ENCODE results near the gene PARK7.
A peak's percentile ranks its signal among the peaks of the same experiment; 100 is the strongest.
"Not testable (repeated sequence)": the region's sequence is repeated elsewhere in the genome, so short reads cannot be mapped to it uniquely, and the experiment has no call there.

Gene PARK7

GRCh38 chr1:7948960-7949359, 12.6 kb upstream of the PARK7 start:
- DNase-seq, result peak; percentile 65

GRCh38 chr1:7952791-7953190, 8.7 kb upstream of the PARK7 start:
- DNase-seq, result peak; percentile 21

GRCh38 chr1:7953850-7954609, 7.5 kb upstream of the PARK7 start:
- DNase-seq, result peak; percentile 93

GRCh38 chr1:7954683-7955082, 6.8 kb upstream of the PARK7 start:
- peak; percentile 60 for DNase-seq

GRCh38 chr1:7956218-7957032, 5.1 kb upstream of the PARK7 start:
- DNase-seq, result peak; percentile 58

- DNase-seq, result no peak
These were observed 1.3 kb upstream of the PARK7 start for GRCh38 chr1:7960165-7960564.

- DNase-seq, result no peak
These were observed 670 bp upstream of the PARK7 start for GRCh38 chr1:7960867-7961215.

- no peak for DNase-seq
These were observed 464 bp downstream of the PARK7 start for GRCh38 chr1:7962014-7962335.

- no peak for DNase-seq
These were observed 1.3 kb downstream of the PARK7 start for GRCh38 chr1:7962636-7963377.

- DNase-seq, result not testable (repeated sequence)
These were observed 1.8 kb downstream of the PARK7 start for GRCh38 chr1:7963378-7963730.

- not testable (repeated sequence) for DNase-seq
These were observed 2.3 kb downstream of the PARK7 start for GRCh38 chr1:7963841-7964240.

- DNase-seq, result no peak
These were observed 3.0 kb downstream of the PARK7 start for GRCh38 chr1:7964476-7964875.

- DNase-seq, result no peak
These were observed 5.7 kb downstream of the PARK7 start for GRCh38 chr1:7967196-7967595.

- DNase-seq, result no peak
These were observed 6.1 kb downstream of the PARK7 start for GRCh38 chr1:7967651-7968050.

GRCh38 chr1:7970246-7970645, 8.7 kb downstream of the PARK7 start:
- DNase-seq, result no peak

GRCh38 chr1:7971024-7971423, 9.5 kb downstream of the PARK7 start:
- no peak for DNase-seq

GRCh38 chr1:7972285-7972684, 10.8 kb downstream of the PARK7 start:
- no peak for DNase-seq

GRCh38 chr1:7973086-7973485, 11.6 kb downstream of the PARK7 start:
- no peak for DNase-seq

GRCh38 chr1:7975212-7975865, 13.8 kb downstream of the PARK7 start:
- peak; percentile 73 for DNase-seq

GRCh38 chr1:7980984-7981383, 19.5 kb downstream of the PARK7 start:
- no peak for DNase-seq

- no peak for DNase-seq
These were observed 21.7 kb downstream of the PARK7 start for GRCh38 chr1:7983086-7983778.

GRCh38 chr1:7984811-7985210, 23.3 kb downstream of the PARK7 start:
- DNase-seq, result peak; percentile 24

All from activated effector memory CD4-positive, alpha-beta T cell treated with anti-CD3 and anti-CD28 coated beads, Interleukin-2, amount 50 U/mL, for 16 hours (primary cell).